Activated B cell treated with CpG ODN at 0.5 μM for 24 hours (primary cell): ENCODE measurements around the gene ABHD17A. TPM values are rescaled to one million over a fixed set of nuclear protein-coding genes. Genes with fewer than 3 reads are reported as not detected.
"Not testable (repeated sequence)": the region's sequence is repeated elsewhere in the genome, so short reads cannot be mapped to it uniquely, and the experiment has no call there.

ENCODE experiments used
- ATAC-seq: fragments of 200-7000 bp; cut with Tn5 transposase; one replicate; pipeline ENCODE4 v1.10.0; 2021; ENCODE audit warnings: low read depth, mild to moderate bottlenecking, moderate library complexity
- CTCF ChIA-PET: fragments of 350-600 bp; sonication (Branson Sonifier 250); formaldehyde crosslinking; loops from one replicate; lab custom pipeline; 2021; ENCODE audit warnings: antibody characterized with exemption; lab: Charles Lee
- POLR2A ChIA-PET: fragments of 350-600 bp; sonication (Branson Sonifier 250); formaldehyde crosslinking; loops from one replicate; lab custom pipeline; 2021; ENCODE audit warnings: antibody characterized with exemption; lab: Charles Lee
- DNase-seq: peaks from one replicate; pipeline ENCODE4 v3.0.0; 2022
- H3K27ac Mint-ChIP-seq: one replicate; pipeline ENCODE4 v1.8.0; 2020; ENCODE audit warnings: mixed read lengths
- H3K27me3 Mint-ChIP-seq: one replicate; pipeline ENCODE4 v1.8.0; 2021; ENCODE audit warnings: mixed read lengths
- H3K36me3 Mint-ChIP-seq: one replicate; pipeline ENCODE4 v1.8.0; 2021; ENCODE audit warnings: low read depth, mixed read lengths
- H3K4me1 Mint-ChIP-seq: one replicate; pipeline ENCODE4 v1.8.0; 2021; ENCODE audit warnings: mixed read lengths
- H3K4me3 Mint-ChIP-seq: one replicate; pipeline ENCODE4 v1.8.0; 2020; ENCODE audit warnings: mild to moderate bottlenecking, mixed read lengths
- H3K9me3 Mint-ChIP-seq: one replicate; pipeline ENCODE4 v1.8.0; 2020; ENCODE audit warnings: mixed read lengths
- intact Hi-C: fragments of 100-400 bp; cut with micrococcal nuclease; formaldehyde crosslinking; loops from one replicate; pipeline ENCODE4 v1.15.1; 2024
- total RNA-seq: library from RNA; stranded (reverse); gene quantifications from 2 replicates; pipeline ENCODE4 v1.2.3, GENCODE V29; 2022
- TF ChIP-seq, protein P1 (sequence below): fragments of 200-600 bp; IDR thresholded peaks from one replicate; pipeline ENCODE4 v1.8.0; 2022; ENCODE audit warnings: antibody characterized with exemption, mild to moderate bottlenecking

Gene ABHD17A
- total RNA-seq = 57.4 and 64.3 TPM in 2 replicates

DNA sequence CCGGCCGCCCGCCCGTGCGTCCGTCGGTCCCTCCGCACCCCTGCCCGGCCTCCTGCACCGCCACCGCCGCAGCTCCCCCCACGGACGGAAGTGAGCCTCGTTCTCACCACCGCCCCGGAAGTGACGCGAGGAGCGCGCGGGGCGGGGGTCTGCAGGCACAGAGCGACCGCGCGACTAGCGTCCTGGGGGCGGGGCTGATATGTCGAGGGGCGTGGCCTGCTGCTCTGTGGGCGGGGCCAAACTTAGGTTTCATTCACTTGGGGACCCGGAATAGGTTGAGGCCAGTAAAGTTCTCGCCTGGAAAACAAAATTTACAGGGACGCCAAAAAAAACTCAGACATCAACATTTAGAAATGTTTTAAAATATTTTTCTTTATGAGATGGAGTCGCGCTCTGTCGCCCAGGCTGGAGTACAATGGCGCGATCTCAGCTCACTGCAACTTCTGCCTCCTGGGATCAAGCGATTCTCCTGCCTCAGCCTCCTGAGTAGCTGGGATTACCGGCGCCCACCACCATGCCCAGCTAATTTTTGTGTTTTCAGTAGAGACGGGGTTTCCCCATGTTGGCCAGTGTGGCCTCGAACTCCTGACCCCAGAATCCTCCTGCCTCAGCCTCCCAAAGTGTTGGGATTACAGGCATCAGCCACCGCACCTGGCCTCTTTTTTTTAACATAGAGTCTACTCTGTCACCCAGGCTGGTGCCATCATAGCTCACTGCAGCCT is at the start of gene ABHD17A:
Gene ABHD17A, minus strand, starts transcription at position 99 of the 722 bp plus-strand sequence. CDS start 3,930 bp downstream, outside the sequence.
- DNase-seq = peak; percentile 95
- Mint-ChIP-seq H3K4me1 (peaks cover 41% of the 10 kb centered on the region), H3K4me3 (peak within 1 kb of the TSS; percentile 93), H3K27ac (peak within 1 kb of the TSS; percentile 82)
- H3K9me3 Mint-ChIP-seq, H3K27me3 Mint-ChIP-seq, H3K36me3 Mint-ChIP-seq, CTCF ChIA-PET: not testable (repeated sequence)
- POLR2A ChIA-PET = interaction anchor here (0.5 to 2.6 kb wide), 9 partner anchors 9 to 1188 kb away, joined by 3 to 25 read pairs (median 6); no protein-coding TSS in a partner anchor
- intact Hi-C loops = loop anchor here (1.0 to 2.0 kb wide), 4 partner anchors 9 to 21 kb away; partner anchors contain the start of genes ADAT3 and SCAMP4
- ATAC-seq = peak; percentile 96

DNA sequence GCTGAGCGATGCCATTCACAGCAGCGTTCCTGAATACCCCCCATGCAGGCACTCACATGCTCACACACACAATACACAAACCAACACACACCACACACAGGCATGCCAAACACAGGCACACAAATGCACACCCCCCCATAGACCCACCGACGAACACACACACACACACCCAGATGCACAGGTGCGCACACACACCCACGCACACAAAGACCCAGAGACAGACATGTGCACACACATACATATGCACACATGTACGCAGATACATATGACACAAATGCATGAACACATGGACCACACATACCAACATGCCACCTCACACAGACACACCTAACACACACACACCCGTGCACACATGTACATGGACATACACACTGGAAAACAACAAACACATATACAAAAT is 48.6 kb upstream of the ABHD17A start:
- TF ChIP-seq, protein P1, sequence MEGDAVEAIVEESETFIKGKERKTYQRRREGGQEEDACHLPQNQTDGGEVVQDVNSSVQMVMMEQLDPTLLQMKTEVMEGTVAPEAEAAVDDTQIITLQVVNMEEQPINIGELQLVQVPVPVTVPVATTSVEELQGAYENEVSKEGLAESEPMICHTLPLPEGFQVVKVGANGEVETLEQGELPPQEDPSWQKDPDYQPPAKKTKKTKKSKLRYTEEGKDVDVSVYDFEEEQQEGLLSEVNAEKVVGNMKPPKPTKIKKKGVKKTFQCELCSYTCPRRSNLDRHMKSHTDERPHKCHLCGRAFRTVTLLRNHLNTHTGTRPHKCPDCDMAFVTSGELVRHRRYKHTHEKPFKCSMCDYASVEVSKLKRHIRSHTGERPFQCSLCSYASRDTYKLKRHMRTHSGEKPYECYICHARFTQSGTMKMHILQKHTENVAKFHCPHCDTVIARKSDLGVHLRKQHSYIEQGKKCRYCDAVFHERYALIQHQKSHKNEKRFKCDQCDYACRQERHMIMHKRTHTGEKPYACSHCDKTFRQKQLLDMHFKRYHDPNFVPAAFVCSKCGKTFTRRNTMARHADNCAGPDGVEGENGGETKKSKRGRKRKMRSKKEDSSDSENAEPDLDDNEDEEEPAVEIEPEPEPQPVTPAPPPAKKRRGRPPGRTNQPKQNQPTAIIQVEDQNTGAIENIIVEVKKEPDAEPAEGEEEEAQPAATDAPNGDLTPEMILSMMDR = no peak
- peak overlapping the region; percentile 89 for H3K27ac Mint-ChIP-seq
- intact Hi-C loops = loop anchor here (2.0 kb wide), 1 partner anchor 29 kb away; the partner anchor contains the start of genes ADAT3 and SCAMP4

DNA sequence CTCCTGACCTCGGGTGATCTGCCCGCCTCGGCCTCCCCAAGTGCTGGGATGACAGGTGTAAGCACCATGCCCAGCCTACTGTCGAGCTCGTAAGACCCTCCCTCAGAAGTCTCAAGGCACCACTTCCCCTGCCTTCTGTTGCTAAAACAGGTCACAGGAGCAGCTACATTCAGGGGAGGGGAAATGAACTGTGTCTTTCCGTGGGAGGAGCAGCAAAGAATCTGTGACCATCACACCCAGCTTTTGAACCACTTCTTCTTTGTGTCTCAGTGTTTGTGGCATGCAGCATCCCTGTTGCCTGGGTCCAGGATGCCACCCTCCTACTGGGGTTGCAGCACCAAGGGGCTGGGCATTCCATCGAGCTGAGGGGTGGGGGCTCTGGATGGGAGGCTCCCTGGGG is 47.9 kb upstream of the ABHD17A start:
- ATAC-seq = peak; percentile 64
- CTCF ChIA-PET = interaction anchor here (1.5 to 2.3 kb wide), 3 partner anchors 69 to 177 kb away, joined by 3 to 8 read pairs (median 4); no protein-coding TSS in a partner anchor
- POLR2A ChIA-PET = interaction anchor here (0.6 to 2.1 kb wide), 17 partner anchors 9 to 1202 kb away, joined by 3 to 15 read pairs (median 5); partner anchors contain the start of genes BTBD2 and GNA15
- peaks cover 7% of the 10 kb centered on the region for H3K36me3 Mint-ChIP-seq
- H3K9me3 Mint-ChIP-seq = peaks cover 5% of the 10 kb centered on the region
- H3K27ac Mint-ChIP-seq = peak overlapping the region; percentile 89
- intact Hi-C loops = loop anchor here (2.0 kb wide), 1 partner anchor 28 kb away; the partner anchor contains the start of genes ADAT3 and SCAMP4
- TF ChIP-seq, protein P1 = no peak
- no peak for DNase-seq
- peaks cover 56% of the 10 kb centered on the region for H3K4me1 Mint-ChIP-seq
- H3K4me3 Mint-ChIP-seq = peak overlapping the region; percentile 56
- no peaks in the 10 kb centered on the region for H3K27me3 Mint-ChIP-seq

More for the DNA sequence above, 48.6 kb upstream of the ABHD17A start:
- ChIA-PET POLR2A (interaction anchor here (0.6 to 2.0 kb wide), 5 partner anchors 30 to 159 kb away, joined by 3 to 8 read pairs (median 5); no protein-coding TSS in a partner anchor), CTCF (interaction anchor here (1.5 kb wide), 1 partner anchor 136 kb away, joined by 4 read pairs; no protein-coding TSS in a partner anchor)
- Mint-ChIP-seq H3K9me3 (peaks cover 5% of the 10 kb centered on the region), H3K27me3 (no peaks in the 10 kb centered on the region), H3K4me3 (no peak overlapping the region), H3K4me1 (peaks cover 54% of the 10 kb centered on the region), H3K36me3 (peaks cover 7% of the 10 kb centered on the region)
- DNase-seq (no peak), ATAC-seq (no peak)

DNA sequence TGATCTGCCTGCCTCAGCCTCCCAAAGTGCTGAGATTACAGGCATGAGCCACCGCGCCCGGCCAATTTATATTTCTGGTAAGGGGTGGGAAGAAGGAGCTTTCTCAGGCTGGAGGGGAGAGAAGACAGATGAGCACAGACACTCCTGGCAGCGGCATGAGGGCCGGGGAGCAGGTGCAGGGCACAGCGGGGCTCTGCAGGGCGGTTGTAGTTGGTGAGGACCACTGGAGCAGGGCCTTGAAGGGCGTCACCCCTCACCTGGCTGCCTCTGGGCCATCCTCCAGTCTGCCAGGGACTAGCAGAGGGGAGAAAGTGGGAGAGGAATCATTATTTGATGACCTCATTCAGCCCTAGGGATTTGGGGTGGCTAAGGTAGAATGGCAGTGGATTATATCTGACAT is 47.1 kb upstream of the ABHD17A start:
- Mint-ChIP-seq H3K4me3 (no peak overlapping the region), H3K36me3 (peaks cover 7% of the 10 kb centered on the region), H3K27me3 (no peaks in the 10 kb centered on the region), H3K9me3 (peaks cover 5% of the 10 kb centered on the region), H3K27ac (peak overlapping the region; percentile 89), H3K4me1 (peaks cover 61% of the 10 kb centered on the region)
- ChIA-PET POLR2A (interaction anchor here (0.6 to 2.1 kb wide), 16 partner anchors 9 to 1203 kb away, joined by 3 to 15 read pairs (median 5); partner anchors contain the start of genes BTBD2 and GNA15), CTCF (interaction anchor here (1.5 to 2.3 kb wide), 3 partner anchors 68 to 178 kb away, joined by 3 to 8 read pairs (median 4); no protein-coding TSS in a partner anchor)
- intact Hi-C loops = loop anchor here (2.0 kb wide), 1 partner anchor 28 kb away; the partner anchor contains the start of genes ADAT3 and SCAMP4
- no peak for DNase-seq
- ATAC-seq = no peak
- TF ChIP-seq, protein P1 = no peak

DNA sequence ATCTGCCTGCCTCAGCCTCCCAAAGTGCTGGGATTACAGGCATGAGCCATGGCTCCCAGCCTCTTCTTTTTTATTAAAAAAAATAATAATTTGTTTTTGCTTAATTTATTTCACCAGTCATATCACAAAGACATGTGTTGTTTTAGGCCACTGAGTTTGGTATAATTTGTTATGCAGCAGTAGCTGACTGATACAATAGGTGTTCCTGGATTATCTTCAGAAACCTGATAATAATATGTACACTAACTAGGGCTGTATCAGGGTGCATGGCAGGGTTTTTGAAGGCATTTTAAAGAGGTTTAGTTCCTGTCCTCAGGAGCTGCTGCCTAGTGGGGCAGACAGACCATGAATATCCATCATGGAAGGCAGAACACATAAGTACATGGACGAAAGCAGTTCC is 46.1 kb upstream of the ABHD17A start:
- ChIA-PET POLR2A (interaction anchor here (0.5 to 2.1 kb wide), 2 partner anchors 50 to 152 kb away, joined by 4 to 5 read pairs; no protein-coding TSS in a partner anchor), CTCF (interaction anchor here (1.7 to 2.3 kb wide), 2 partner anchors 67 to 179 kb away, joined by 3 to 8 read pairs; no protein-coding TSS in a partner anchor)
- H3K4me3 Mint-ChIP-seq = peak overlapping the region; percentile 15
- TF ChIP-seq, protein P1 = no peak
- no peaks in the 10 kb centered on the region for H3K27me3 Mint-ChIP-seq
- H3K9me3 Mint-ChIP-seq = peaks cover 5% of the 10 kb centered on the region
- H3K36me3 Mint-ChIP-seq = peaks cover 3% of the 10 kb centered on the region
- H3K4me1 Mint-ChIP-seq = peaks cover 60% of the 10 kb centered on the region
- no peak overlapping the region for H3K27ac Mint-ChIP-seq
- DNase-seq = no peak
- intact Hi-C loops = no loop called here
- no peak for ATAC-seq
